CD4-positive, alpha-beta T cell treated with Interleukin-6 for 4 hours (primary cell): Measurements from ENCODE around the gene LRCH1.
A peak's percentile ranks its signal among the peaks of the same experiment; 100 is the strongest.

Source experiments
- DNase-seq: peaks from one replicate; pipeline ENCODE4 v3.0.0-alpha.2; 2020; ENCODE audit warnings: mixed read lengths

LRCH1 gene

DNA sequence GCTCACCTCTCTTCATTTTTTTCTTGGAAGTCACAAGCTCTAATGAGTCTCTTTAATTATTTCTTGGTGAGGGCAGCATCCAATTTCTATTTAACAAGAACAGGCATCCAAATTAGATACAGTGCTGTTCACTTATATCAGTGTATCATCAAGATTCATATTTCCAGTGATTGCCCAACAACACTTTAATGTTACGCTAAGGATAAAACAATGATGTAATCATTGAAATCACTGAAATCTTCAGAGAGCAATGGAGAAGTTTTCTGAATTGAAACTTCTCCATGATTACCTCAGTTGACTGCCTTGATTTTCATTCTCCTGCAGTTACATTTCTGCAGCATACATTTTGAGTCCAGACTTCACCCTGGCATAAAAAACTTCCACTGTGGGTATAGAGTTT, 17.1 kb upstream of the LRCH1 start:
- no peak for DNase-seq

DNA sequence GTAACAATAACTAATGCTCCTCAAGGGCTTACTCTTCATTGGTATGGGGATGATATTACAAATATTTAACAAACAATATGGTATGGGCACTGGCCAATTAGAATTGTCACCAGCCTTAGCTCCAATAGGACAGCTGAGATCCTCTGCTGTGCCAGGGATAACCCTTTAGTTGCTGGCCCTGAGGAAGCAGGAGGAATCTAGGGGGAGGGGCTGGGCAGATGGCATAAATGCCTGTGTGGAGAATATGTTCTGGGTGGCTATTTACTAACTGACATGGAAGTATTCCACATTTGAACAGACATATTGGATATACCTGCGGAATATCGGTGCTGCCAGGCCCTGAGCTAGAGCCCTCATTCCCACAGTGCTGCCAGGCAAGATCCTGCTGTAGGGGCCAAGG, 16.6 kb upstream of the LRCH1 start:
- no peak for DNase-seq

DNA sequence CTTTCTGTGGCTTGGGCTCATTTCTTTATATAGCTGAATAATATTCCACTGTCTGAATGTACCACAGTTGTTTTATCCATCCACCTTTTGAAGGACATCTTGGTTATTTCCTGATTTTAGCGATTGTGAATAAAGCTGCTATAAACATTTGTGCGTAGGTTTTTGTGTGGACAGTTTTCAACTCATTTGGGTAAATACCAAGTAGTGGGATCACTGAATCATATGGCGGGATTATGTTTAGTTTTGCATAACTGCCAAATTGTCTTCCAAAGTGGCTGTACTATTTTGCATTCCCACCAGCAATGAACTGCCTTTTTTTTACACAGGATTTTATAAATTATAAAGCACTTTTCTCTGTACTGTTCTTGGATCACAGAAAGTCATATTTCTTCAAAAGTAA, 13.7 kb upstream of the LRCH1 start:
- no peak for DNase-seq

DNA sequence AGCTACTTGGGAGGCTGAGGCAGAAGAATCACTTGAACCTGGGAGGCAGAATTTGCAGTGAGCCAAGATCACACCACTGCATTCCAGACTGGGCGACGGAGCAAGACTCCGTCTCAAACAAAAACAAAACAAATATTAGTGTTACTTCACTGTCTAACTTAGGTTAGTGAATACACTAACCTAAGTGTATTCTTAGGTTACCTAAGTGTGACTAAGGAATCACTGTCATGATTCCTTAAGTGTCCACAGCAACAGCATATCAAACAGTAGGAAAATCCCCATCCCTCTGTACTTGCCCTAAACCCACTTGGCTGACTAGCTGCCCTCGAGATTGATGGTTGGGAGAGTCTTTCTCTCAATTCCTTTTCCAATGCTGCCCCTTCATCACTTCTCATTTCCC, 11.8 kb upstream of the LRCH1 start:
- no peak for DNase-seq

DNA sequence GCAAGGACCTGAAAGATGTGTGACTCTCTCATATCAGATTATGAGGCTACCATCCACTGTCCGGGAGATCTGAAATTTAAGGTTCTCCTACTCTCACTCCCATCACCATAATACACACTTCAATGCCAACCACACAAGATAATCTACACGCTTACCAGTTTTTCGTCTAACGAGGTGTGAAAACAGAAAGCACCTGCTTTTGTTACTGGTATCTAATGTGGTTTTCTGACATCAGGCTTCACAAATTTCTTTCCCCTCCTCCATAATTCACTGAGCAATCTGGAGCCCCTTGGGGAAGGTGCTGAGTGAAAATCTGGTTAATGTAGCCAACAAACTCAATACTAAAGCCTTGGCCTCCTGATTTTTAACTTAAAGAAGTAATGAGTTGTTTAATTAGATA, 10.1 kb upstream of the LRCH1 start:
- no peak for DNase-seq

DNA sequence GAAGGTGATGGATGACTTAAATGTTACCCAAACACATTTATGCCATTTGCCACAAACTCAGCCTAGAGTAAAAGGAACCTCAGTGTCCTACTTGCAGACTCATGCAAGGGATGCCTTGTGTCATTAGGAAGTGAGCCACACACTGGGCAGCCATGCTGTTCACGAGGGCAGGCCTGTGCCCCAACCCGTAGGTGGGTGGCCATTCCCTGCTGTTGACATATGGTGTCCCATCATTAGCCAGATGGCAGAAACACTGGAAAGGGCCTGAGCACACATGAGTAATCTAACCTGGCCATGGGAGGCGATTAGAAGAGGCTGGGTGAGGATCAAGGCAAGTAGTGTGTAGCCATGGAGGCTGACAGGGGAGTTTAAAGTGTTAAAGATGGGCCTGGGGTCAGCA, 9.7 kb upstream of the LRCH1 start:
- no peak for DNase-seq

DNA sequence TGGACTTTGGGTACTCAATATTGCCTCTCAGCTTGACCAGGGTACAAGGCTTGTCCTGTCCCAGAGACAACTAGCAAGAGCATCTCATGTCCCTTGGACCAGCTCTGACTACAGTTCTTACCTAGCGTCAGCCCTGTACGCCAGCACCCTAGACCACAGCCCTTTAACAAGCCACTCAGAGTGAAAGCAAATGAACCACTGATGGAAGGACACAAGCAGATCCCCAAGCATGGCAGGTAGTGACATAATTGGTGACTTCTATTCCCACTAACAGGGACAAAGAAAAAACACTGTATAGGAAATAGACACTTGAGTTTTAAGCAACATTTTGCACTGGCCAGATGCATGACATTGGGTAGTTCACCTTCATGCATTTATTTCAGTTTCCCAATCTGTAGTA, 8.8 kb upstream of the LRCH1 start:
- no peak for DNase-seq

DNA sequence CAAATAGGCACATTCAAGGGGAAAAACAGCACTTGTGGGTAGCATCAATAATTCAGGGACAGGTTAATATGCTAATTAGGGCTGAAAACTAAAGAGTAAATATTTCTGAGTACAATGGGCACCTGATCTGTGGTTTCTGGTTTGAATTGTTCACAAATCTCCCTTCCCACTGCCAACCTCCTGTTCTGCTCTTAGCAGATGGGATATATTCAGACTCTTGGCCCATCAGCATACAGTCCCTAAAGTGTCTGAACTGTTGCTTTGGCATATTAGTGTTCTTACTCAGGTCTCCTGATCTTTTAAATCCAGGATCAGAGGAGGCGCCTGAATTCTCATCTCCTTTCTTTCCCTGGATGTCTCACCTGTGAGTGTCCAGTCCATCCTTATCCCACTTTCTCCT, 8.2 kb upstream of the LRCH1 start:
- DNase-seq: no peak

DNA sequence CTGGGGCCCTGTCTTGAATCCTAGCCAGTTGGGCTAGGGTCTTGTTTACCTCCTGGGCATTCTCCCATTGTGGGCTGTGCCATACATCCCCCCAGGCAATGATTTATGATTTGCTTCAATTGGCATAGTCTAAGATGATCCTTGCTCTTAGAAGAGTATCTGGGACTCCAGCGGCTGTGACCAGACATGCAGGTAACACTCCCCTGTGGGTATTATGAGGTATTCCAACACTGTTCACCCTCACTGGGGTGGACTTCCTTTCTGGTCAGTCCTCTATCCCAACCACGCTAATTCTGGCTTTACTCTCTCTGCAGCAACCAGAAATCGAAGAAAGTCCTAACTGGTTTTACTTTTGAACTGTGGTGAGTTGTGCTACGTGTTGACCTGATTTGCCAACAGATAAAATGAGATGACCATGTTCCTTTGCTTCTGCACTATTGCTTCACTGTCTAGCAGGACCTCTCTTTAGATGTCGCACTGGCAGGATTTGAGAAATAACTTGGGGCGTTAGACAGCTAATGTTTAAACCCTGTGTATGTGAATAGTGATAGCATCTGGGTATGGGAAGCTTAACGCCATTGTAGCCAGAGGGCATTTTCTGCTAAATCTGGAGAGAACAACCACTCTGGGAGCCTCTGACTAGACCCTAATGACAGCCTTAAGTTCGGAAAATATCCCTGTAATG, 6.7 kb upstream of the LRCH1 start:
- no peak for DNase-seq

DNA sequence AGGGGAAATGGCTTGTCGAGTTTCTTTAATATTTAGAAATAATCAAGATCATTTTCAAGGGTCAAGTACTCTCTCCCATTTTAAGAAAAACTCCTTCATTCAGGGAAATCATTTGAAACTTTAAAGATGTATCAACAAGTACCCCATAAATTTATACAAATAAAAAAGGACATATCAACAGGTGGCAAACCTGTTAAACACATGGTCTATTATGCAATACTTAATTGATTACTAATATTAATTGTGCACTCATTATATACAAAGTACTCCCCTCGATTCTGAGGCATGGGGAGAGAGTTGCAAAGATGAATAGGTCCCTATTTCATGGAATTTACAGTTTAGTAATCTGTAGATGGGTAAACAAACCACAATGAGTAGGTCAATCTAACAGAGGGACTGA, 2.1 kb upstream of the LRCH1 start:
- no peak for DNase-seq

DNA sequence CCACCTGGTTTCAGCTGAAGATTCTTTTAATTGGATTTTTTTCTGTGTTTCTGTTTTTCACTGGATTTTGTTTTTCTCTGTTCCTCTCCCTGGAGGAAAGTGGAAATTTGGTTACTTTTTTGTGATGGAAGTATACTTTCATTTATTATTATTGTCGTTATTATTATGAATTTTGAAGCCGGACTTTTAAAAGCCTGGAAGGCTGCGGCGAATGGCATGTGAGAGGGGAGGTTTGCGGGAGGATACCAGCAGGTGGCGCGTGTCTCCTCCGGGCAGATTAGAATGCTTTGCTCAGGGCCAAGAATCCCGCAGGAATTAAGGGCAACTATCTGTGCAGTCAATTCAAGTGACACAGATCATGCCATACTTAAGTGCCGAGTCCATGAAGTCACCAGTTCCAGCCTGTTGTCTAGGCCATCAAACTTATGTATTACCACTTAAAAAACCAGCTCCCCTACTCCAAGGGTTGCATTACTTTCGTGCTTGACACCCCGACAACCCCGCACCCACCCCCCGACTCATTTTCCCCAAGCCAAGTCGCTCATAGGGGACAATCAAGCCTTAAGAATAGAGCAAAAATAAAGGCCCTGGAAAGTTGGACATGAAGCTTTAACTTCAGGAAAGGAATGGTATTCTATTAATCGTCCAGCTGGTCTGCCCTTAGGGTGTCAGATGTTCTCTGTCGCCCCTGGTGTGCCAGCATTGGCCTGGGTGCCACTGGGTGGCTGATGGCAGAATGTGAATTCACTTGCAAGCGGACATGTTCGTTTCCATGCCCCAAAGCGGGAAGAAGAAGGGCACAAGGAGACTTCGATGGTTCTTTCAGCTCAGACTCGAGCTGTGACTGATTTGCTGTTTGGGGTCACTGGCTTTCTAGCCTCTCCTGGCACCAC, 1.3 kb upstream of the LRCH1 start:
- peak; percentile 77 for DNase-seq

DNA sequence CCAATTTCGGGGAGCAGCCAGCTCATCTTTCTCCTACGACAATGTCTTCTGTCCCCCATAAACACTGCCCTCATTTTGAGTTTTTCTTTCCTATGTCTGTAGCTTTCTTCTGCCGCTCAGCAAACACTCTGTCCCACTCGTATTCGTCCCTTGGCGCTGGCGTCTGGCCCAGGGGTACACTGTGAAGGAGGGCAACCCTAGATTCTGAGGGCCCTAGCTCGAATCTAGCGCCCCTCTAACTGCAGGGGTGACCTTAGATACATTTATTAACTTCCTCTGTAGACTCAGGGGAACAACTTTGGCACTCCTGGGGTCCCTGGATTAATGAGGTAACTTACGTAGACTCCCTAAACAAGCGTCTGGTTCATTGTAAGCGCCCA, 677 bp upstream of the LRCH1 start:
- DNase-seq: no peak

DNA sequence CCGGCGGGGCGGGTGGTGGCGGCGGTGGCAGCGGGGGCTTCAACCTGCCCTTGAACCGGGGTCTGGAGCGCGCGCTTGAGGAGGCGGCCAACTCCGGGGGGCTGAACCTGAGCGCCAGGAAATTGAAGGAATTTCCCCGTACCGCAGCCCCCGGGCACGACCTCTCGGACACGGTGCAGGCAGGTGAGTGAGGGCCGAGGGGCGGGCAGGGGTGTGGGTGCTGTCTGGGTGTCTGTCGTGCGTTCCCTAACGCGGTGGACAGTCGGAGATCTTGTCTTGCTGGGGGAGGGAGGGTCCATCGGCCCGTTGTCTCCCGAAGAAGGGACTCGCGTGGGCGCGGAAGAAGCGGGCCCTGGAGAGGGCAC, 533 bp downstream of the LRCH1 start:
- DNase-seq: no peak

DNA sequence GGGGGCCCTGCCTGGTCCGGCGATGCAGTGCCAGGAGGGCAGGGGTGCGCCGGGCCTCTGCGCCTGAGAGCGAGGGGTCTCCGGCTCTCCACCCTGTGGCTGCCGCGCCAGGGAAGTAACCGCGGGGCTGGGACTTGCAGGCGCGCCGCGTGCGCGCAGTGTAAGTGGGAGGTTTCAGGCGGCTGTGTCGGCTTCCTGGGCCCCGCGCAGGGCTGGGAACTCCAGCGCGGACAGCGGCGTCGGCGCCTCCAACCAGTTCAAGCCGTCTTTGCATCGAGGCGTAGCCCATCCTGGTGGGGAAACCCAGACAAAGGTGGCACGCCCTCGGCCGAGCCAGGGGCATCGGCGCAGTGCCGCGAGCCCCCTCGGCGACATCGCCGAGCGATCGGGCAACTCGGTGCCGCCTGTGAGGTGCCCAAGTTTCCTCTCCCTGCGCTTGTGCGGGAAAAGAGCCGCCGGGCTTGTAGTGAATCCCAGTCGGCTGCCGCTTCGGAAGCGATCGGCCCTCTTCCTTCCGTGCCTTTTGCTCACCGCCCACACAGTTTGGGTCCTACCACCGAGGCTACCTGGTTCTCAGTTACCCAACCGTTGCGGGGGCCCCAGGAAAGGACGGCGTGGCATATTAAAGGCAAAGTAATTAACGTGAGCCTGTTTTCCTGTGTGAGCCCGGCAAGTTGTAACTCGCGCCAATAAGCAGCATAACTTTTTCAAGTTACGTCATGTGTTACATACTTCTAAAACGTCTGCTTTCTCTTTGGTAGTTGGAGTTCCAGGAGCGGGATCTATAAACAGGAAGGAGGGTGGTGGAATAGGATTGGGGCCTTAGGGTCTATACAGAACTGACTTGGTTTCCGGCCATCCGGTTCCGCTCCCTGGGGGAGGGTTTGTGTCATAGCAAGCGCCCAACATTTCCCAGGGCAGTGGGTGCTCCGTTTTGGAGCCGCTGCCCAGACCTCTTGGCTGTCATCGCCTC, 1.2 kb downstream of the LRCH1 start:
- DNase-seq: peak; percentile 67

DNA sequence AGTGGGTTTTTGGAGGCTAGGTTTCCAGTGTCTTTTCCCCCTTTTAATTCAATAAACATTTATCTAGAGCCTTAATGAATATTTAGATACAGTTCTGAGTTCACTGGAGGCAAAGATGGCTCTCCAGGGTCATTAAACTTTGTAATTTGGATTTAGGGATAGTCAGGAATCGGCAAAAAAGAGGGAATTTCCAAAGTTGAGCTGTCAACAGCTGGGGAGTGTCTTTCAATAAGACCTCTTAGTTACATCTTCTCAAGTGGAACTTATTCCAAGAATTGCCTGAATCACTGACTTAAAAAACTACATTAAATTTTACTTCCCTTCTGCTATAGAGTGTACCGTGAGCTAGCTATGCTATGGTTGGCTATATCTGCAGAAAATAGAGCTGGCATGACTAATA, 2.0 kb downstream of the LRCH1 start:
- DNase-seq: no peak

DNA sequence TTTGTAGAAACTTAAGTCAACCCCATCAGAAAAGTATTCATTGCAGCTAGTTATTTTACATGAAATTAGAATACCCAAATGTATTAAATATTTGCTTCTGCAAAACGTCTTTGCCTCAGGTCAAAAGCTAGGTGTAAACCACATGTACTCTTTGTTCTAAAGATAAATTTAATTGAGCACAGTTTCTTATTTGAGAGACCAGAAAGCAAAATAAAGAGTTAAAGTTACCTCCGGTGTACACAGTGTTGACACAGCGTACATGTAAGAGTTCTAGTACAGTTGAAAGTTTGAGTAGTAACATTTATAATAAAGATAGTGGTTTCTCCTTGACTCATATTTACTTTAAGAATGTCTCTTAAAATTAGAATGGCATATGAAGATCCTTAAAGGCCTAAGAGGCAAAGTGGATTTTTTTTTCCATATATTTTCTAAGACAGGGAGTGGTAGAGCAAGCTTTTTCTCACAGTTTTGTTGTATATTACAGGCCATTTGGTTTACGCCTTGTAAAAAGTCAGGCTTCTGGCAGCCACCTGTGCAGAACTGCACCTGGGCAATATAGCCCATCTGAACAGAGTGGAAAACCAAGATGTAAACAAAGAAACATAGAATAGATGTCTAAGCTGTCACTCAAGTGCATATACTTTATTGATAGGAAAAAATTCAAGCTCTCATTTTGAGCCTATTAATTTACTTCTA, 2.9 kb downstream of the LRCH1 start:
- no peak for DNase-seq

DNA sequence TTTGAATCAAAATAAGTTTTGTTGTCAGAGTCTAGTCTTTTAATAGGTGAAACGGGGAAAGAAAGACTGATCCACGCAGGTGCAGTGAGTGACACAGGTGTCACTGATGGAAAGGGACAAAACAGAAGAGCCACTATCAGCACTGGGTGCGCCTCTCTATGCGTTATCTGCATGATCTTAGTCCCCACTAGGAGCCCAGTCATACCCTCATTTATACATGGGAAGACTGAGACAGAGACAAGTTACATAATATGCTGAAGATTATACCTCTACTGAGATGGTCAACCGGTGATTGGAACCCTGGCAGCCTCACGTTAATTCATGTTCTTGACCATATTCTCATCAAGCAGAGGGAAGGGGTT, 3.4 kb downstream of the LRCH1 start:
- no peak for DNase-seq

DNA sequence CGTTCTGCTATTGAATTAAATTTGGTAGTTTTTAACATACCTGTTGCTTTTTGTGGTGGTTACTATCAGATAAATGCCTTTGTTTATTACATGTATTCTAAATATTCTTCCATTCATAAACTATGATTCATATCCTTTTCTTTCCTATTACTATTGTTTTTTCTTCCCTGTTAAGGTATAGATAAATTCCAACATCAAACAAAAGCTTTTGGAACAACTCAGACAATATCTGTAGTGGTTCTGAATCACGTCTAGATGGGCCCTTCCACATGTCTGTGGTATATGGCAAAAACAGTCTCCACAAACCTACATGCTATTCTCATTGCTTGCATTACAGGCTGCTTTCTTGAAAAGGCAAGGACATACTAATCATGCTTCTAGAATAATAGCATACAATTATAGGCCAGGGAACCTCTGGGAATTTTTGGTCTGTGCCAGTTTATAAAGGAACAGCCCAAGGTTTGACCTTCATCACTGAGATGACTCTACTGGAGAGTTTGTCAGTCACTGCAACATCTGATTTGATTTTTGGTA, 6.4 kb downstream of the LRCH1 start:
- no peak for DNase-seq

DNA sequence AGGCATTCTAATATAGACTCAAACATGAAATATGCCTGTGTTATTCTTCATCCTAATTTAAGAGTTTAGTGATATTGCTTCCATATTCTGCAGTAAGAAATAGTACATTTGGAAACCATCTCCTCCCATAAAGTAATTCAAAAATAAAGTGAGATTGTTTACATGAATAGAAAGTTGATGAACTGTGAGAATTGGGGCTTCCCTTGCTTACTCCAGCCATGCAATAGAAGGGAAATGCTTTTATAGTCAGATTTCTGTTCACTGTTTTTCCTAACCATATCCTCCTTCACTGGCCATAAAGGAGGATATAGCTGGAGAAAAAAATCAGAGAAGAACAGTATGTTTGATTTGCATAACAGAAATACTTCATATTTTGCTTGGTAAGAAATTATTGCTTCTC, 7.8 kb downstream of the LRCH1 start:
- DNase-seq: no peak

DNA sequence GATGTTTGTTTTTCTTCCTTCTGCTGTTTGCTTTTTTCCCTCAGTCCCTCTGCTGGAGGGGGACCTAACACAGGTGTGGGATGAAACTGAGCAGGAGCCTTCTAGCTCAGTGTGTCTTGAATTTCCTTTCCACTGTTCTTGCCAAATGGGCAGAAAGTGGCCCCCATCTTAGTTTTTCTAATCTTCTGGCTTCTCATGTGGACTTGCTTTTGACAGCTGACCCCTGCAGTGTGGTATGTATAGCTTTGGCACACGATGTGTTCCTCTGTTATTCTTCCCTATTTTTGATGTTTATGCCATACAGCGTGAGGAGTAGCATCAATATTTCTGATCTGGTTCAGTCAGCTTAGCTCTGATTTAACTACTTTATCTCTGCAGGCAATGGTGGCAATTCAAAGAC, 8.3 kb downstream of the LRCH1 start:
- no peak for DNase-seq

DNA sequence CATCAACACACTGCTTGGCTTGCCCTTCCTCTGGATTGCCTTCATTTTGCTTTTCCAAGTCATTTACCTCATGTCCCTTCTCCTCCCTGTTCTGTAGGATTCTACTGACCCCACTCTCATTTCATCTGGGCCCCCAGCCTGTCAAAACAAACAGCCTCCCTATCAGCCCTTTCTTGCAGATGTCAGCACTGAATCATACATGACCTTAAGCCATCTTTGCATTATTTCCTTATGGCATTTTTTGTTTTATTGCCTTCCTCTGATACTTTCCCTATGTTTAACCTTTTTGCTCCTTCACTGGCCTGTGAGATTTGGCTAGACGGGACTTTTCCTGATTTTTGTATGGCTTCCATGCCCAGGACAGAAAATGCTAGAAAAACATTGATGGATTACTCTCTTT, 8.7 kb downstream of the LRCH1 start:
- no peak for DNase-seq

DNA sequence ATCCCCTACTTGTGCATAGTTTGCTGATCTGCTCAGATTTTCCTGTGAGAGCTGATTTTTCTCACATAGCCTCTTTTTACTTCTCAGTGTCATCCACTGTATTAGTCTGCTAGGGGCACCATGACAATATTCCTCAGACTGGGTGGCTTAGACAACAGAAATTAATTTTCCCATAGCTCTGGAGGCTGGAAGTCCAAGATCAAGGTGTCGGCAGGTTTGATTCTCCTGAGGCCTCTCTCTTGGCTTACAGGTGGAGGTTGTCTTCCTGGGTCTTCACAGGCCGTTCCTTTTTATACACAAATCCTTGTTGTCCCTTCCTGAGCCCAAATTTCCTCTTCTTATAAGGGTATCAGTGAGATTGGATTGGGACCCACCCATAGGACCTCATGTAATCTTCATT, 9.2 kb downstream of the LRCH1 start:
- no peak for DNase-seq

DNA sequence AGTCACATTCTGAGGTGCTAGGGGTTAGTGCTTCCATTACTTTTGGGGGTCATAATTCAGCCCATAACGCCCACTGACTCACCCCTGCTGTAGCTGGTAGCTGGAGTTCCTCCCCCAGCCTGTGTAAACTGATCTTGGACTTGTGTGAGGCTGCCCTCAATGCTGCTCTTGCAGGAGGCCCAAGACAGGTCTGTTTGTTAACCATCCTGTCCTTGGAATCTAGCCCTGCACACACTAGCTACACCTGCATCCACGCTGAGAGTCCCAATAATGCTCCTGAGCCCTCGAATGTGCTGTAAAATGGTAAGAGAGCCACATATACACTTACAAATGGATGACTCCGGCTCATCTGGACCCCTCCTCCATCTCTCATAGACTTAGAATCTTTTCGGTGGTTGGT, 9.6 kb downstream of the LRCH1 start:
- no peak for DNase-seq
